PC-3 (cell line): Measurements from ENCODE around the gene EIPR1.

Source experiments
- CTCF ChIP-seq: fragments of 300-600 bp; sonication (generic); conservative IDR thresholded peaks from 2 replicates; pipeline ENCODE4 v1.5.1; 2017; ENCODE audit warnings: antibody characterized with exemption, low read depth, mild to moderate bottlenecking, low read length
- EZH2 ChIP-seq: fragments of 300-600 bp; sonication (generic); IDR thresholded peaks from one replicate; pipeline ENCODE4 v1.6.1; 2017; ENCODE audit warnings: antibody characterized with exemption, mild to moderate bottlenecking, low read length; ENCODE audit not compliant: unreplicated experiment

GRCh38 chr2:3143602-3144001, 234.0 kb downstream of the EIPR1 start:
- TF ChIP-seq CTCF (no peak), EZH2 (no peak)
